Body of pancreas (tissue), 4 donors: ENCODE results near the gene CISD1.

Source experiments
- CTCF ChIP-seq, 7 experiments: fragments of 450-650 bp in 4 of 7; fragments of 200-600 bp in 3 of 7; sonication (generic) in 3 of 7; IDR thresholded peaks; one replicate each; pipeline ENCODE4 v1.5.1; 2016 to 2019; ENCODE audit warnings: antibody characterized with exemption in 7 of 7
- POLR2A ChIP-seq, 3 donors: fragments of 450-650 bp; IDR thresholded peaks; one replicate each; pipeline ENCODE4 v1.6.1; 2016; ENCODE audit warnings: antibody characterized with exemption in 3 of 3, mild to moderate bottlenecking in 2 of 3

- TF ChIP-seq CTCF (IDR thresholded peaks at IDR 0.05) (no peak), POLR2A (IDR thresholded peaks at IDR 0.05) (no peak)
Measured at GRCh38 chr10:58268454-58268945, 462 bp upstream of the CISD1 start.
